Activated naive CD4-positive, alpha-beta T cell treated with anti-CD3 and anti-CD28 coated beads for 36 hours (primary cell): ENCODE measurements around the gene KRT73. TPM values are rescaled to one million over a fixed set of nuclear protein-coding genes. Genes with fewer than 3 reads are reported as not detected.
A peak's percentile ranks its signal among the peaks of the same experiment; 100 is the strongest.

Source experiments
- CTCF ChIA-PET: fragments of 350-600 bp; sonication (Branson Sonifier 250); formaldehyde crosslinking; loops from one replicate; lab custom pipeline; 2021; ENCODE audit warnings: antibody characterized with exemption; lab: Charles Lee
- DNase-seq: peaks from one replicate; pipeline ENCODE4 v3.0.0-alpha.2; 2020
- H3K27ac Mint-ChIP-seq: one replicate; pipeline ENCODE4 v1.8.0; 2021; ENCODE audit warnings: mild to moderate bottlenecking, mixed read lengths
- H3K27me3 Mint-ChIP-seq: one replicate; pipeline ENCODE4 v1.8.0; 2021; ENCODE audit warnings: low read depth, mixed read lengths
- H3K36me3 Mint-ChIP-seq: one replicate; pipeline ENCODE4 v1.8.0; 2021; ENCODE audit warnings: low read depth, mixed read lengths
- H3K4me1 Mint-ChIP-seq: one replicate; pipeline ENCODE4 v1.8.0; 2021; ENCODE audit warnings: low read depth, mixed read lengths
- H3K4me3 Mint-ChIP-seq: one replicate; pipeline ENCODE4 v1.8.0; 2021; ENCODE audit warnings: mild to moderate bottlenecking, moderate library complexity, mixed read lengths
- H3K9me3 Mint-ChIP-seq: one replicate; pipeline ENCODE4 v1.8.0; 2021; ENCODE audit warnings: mixed read lengths
- intact Hi-C: fragments of 100-400 bp; cut with micrococcal nuclease; formaldehyde crosslinking; loops from one replicate; pipeline ENCODE4 v1.15.1; 2023
- total RNA-seq, 2 experiments: library from RNA; stranded (reverse); gene quantifications; one replicate each; pipeline ENCODE4 v1.2.3, GENCODE V29; 2021

Gene KRT73
- total RNA-seq, 2 experiments from 2014 or later = 1.4 to 2.1 TPM

GRCh38 chr12:52587563-52587962, 30.8 kb downstream of the KRT73 start:
- intact Hi-C loops = loop anchor here (10.0 kb wide), 1 partner anchor 397 kb away; no protein-coding TSS in a partner anchor
- H3K27me3 Mint-ChIP-seq = no peaks in the 10 kb centered on the region
- H3K4me3 Mint-ChIP-seq = no peak overlapping the region
- no peak overlapping the region for H3K27ac Mint-ChIP-seq
- no peaks in the 10 kb centered on the region for H3K9me3 Mint-ChIP-seq
- H3K36me3 Mint-ChIP-seq = no peaks in the 10 kb centered on the region
- no peak for DNase-seq
- CTCF ChIA-PET = interaction anchor here (0.6 to 10.7 kb wide), 5 partner anchors 9 to 291 kb away, joined by 3 to 126 read pairs (median 3); no protein-coding TSS in a partner anchor
- peaks cover 40% of the 10 kb centered on the region for H3K4me1 Mint-ChIP-seq

- H3K9me3 Mint-ChIP-seq = no peaks in the 10 kb centered on the region
- peak; percentile 65 for DNase-seq
- CTCF ChIA-PET = interaction anchor here (0.6 to 10.7 kb wide), 9 partner anchors 14 to 394 kb away, joined by 3 to 126 read pairs (median 6); no protein-coding TSS in a partner anchor
- no peak overlapping the region for H3K4me3 Mint-ChIP-seq
- no peaks in the 10 kb centered on the region for H3K36me3 Mint-ChIP-seq
- no peaks in the 10 kb centered on the region for H3K27me3 Mint-ChIP-seq
- intact Hi-C loops = loop anchor here (10.0 kb wide), 1 partner anchor 399 kb away; no protein-coding TSS in a partner anchor
- peaks cover 38% of the 10 kb centered on the region for H3K4me1 Mint-ChIP-seq
- peak overlapping the region; percentile 15 for H3K27ac Mint-ChIP-seq
These were observed 32.4 kb downstream of the KRT73 start for GRCh38 chr12:52585946-52586345.

- intact Hi-C loops = loop anchor here (10.0 kb wide), 1 partner anchor 400 kb away; no protein-coding TSS in a partner anchor
- no peak overlapping the region for H3K4me3 Mint-ChIP-seq
- CTCF ChIA-PET = interaction anchor here (0.6 to 10.7 kb wide), 10 partner anchors 25 to 395 kb away, joined by 3 to 126 read pairs (median 5); no protein-coding TSS in a partner anchor
These were observed 33.3 kb downstream of the KRT73 start for GRCh38 chr12:52585066-52585465.

GRCh38 chr12:52584156-52584682, 34.1 kb downstream of the KRT73 start:
- CTCF ChIA-PET = interaction anchor here (0.7 to 10.7 kb wide), 15 partner anchors 13 to 397 kb away, joined by 3 to 126 read pairs (median 5); no protein-coding TSS in a partner anchor
- H3K9me3 Mint-ChIP-seq = no peaks in the 10 kb centered on the region
- H3K36me3 Mint-ChIP-seq = no peaks in the 10 kb centered on the region
- H3K27ac Mint-ChIP-seq = no peak overlapping the region
- H3K4me1 Mint-ChIP-seq = peaks cover 49% of the 10 kb centered on the region
- intact Hi-C loops = loop anchor here (5.0 to 10.0 kb wide), 2 partner anchors 212 to 401 kb away; no protein-coding TSS in a partner anchor
- H3K4me3 Mint-ChIP-seq = no peak overlapping the region
- H3K27me3 Mint-ChIP-seq = no peaks in the 10 kb centered on the region
- DNase-seq = no peak

More at GRCh38 chr12:52585066-52585465, 33.3 kb downstream of the KRT73 start:
- Mint-ChIP-seq H3K9me3 (no peaks in the 10 kb centered on the region), H3K27me3 (no peaks in the 10 kb centered on the region), H3K27ac (no peak overlapping the region), H3K36me3 (no peaks in the 10 kb centered on the region), H3K4me1 (peaks cover 47% of the 10 kb centered on the region)
- no peak for DNase-seq

- Mint-ChIP-seq H3K4me1 (peaks cover 49% of the 10 kb centered on the region), H3K36me3 (no peaks in the 10 kb centered on the region), H3K4me3 (no peak overlapping the region), H3K9me3 (no peaks in the 10 kb centered on the region), H3K27ac (no peak overlapping the region), H3K27me3 (no peaks in the 10 kb centered on the region)
- CTCF ChIA-PET = interaction anchor here (0.5 to 10.7 kb wide), 23 partner anchors 8 to 398 kb away, joined by 3 to 126 read pairs (median 3); partner anchors contain the start of gene KRT74
- intact Hi-C loops = loop anchor here (1.0 to 10.0 kb wide), 7 partner anchors 27 to 426 kb away; no protein-coding TSS in a partner anchor
- DNase-seq = peak; percentile 84
These were observed 35.3 kb downstream of the KRT73 start for GRCh38 chr12:52582971-52583456.

GRCh38 chr12:52582486-52582885, 35.9 kb downstream of the KRT73 start:
- Mint-ChIP-seq H3K36me3 (no peaks in the 10 kb centered on the region), H3K9me3 (no peaks in the 10 kb centered on the region), H3K4me3 (no peak overlapping the region), H3K27ac (no peak overlapping the region), H3K4me1 (peaks cover 49% of the 10 kb centered on the region), H3K27me3 (no peaks in the 10 kb centered on the region)
- intact Hi-C loops = loop anchor here (2.0 to 10.0 kb wide), 4 partner anchors 50 to 426 kb away; no protein-coding TSS in a partner anchor
- CTCF ChIA-PET = interaction anchor here (0.5 to 10.7 kb wide), 16 partner anchors 9 to 398 kb away, joined by 3 to 126 read pairs (median 3); partner anchors contain the start of gene KRT74
- DNase-seq = no peak

GRCh38 chr12:52581481-52581880, 36.9 kb downstream of the KRT73 start:
- CTCF ChIA-PET = interaction anchor here (0.9 to 10.7 kb wide), 5 partner anchors 24 to 299 kb away, joined by 3 to 126 read pairs (median 5); no protein-coding TSS in a partner anchor
- Mint-ChIP-seq H3K4me1 (peaks cover 40% of the 10 kb centered on the region), H3K36me3 (no peaks in the 10 kb centered on the region), H3K27me3 (no peaks in the 10 kb centered on the region), H3K4me3 (no peak overlapping the region), H3K9me3 (no peaks in the 10 kb centered on the region), H3K27ac (no peak overlapping the region)
- intact Hi-C loops = loop anchor here (5.0 to 10.0 kb wide), 2 partner anchors 209 to 403 kb away; no protein-coding TSS in a partner anchor
- DNase-seq = no peak

GRCh38 chr12:52581066-52581465, 37.3 kb downstream of the KRT73 start:
- Mint-ChIP-seq H3K9me3 (no peaks in the 10 kb centered on the region), H3K27me3 (no peaks in the 10 kb centered on the region), H3K4me3 (no peak overlapping the region), H3K4me1 (peaks cover 35% of the 10 kb centered on the region), H3K27ac (no peak overlapping the region), H3K36me3 (no peaks in the 10 kb centered on the region)
- no peak for DNase-seq
- CTCF ChIA-PET = interaction anchor here (0.9 to 10.7 kb wide), 4 partner anchors 30 to 300 kb away, joined by 4 to 126 read pairs (median 47); no protein-coding TSS in a partner anchor
- intact Hi-C loops = loop anchor here (5.0 to 10.0 kb wide), 2 partner anchors 209 to 404 kb away; no protein-coding TSS in a partner anchor

GRCh38 chr12:52580496-52580895, 37.9 kb downstream of the KRT73 start:
- H3K36me3 Mint-ChIP-seq = no peaks in the 10 kb centered on the region
- no peak overlapping the region for H3K27ac Mint-ChIP-seq
- H3K4me1 Mint-ChIP-seq = peaks cover 30% of the 10 kb centered on the region
- CTCF ChIA-PET = interaction anchor here (0.6 to 10.7 kb wide), 4 partner anchors 134 to 300 kb away, joined by 3 to 126 read pairs (median 47); no protein-coding TSS in a partner anchor
- H3K27me3 Mint-ChIP-seq = no peaks in the 10 kb centered on the region
- no peak for DNase-seq
- no peaks in the 10 kb centered on the region for H3K9me3 Mint-ChIP-seq
- intact Hi-C loops = loop anchor here (5.0 to 10.0 kb wide), 2 partner anchors 208 to 404 kb away; no protein-coding TSS in a partner anchor
- H3K4me3 Mint-ChIP-seq = no peak overlapping the region

GRCh38 chr12:52579468-52580465, 38.6 kb downstream of the KRT73 start:
- Mint-ChIP-seq H3K27me3 (no peaks in the 10 kb centered on the region), H3K9me3 (no peaks in the 10 kb centered on the region), H3K4me3 (no peak overlapping the region), H3K27ac (no peak overlapping the region), H3K36me3 (no peaks in the 10 kb centered on the region), H3K4me1 (peaks cover 22% of the 10 kb centered on the region)
- intact Hi-C loops = loop anchor here (5.0 to 10.0 kb wide), 2 partner anchors 207 to 405 kb away; no protein-coding TSS in a partner anchor
- CTCF ChIA-PET = interaction anchor here (0.6 to 7.6 kb wide), 7 partner anchors 11 to 401 kb away, joined by 3 to 89 read pairs (median 4); no protein-coding TSS in a partner anchor
- no peak for DNase-seq

GRCh38 chr12:52578469-52578868, 39.9 kb downstream of the KRT73 start:
- H3K36me3 Mint-ChIP-seq = no peaks in the 10 kb centered on the region
- H3K4me1 Mint-ChIP-seq = peaks cover 20% of the 10 kb centered on the region
- CTCF ChIA-PET = interaction anchor here (0.6 to 7.6 kb wide), 6 partner anchors 10 to 307 kb away, joined by 3 to 89 read pairs (median 4); no protein-coding TSS in a partner anchor
- H3K9me3 Mint-ChIP-seq = no peaks in the 10 kb centered on the region
- no peak overlapping the region for H3K4me3 Mint-ChIP-seq
- H3K27me3 Mint-ChIP-seq = no peaks in the 10 kb centered on the region
- intact Hi-C loops = no loop called here
- no peak overlapping the region for H3K27ac Mint-ChIP-seq
- no peak for DNase-seq
